HCT116 (cell line): ENCODE results near the gene RAB3GAP1. TPM values are rescaled to one million over a fixed set of nuclear protein-coding genes. Genes with fewer than 3 reads are reported as not detected.

Source experiments
- ATAC-seq: fragments of 200-7000 bp; cut with Tn5 transposase; 2 replicates; pipeline ENCODE4 v1.9.1; 2020; ENCODE audit warnings: mild to moderate bottlenecking, moderate library complexity
- BruUV-seq: library from RNA; stranded (reverse); fragments of 400-500 nt; replicated peaks from 2 replicates; lab custom pipeline; 2021; lab: Mats Ljungman, UMichigan
- CTCF ChIA-PET: fragments of 300-600 bp; sonication (Branson Sonifier 250); formaldehyde crosslinking; loops from one replicate; lab custom pipeline; 2021; ENCODE audit warnings: antibody characterized with exemption; lab: Charles Lee
- POLR2A ChIA-PET: fragments of 300-600, 350-600 bp; sonication (Branson Sonifier 250); formaldehyde crosslinking; loops from one replicate; lab custom pipeline; 2021; ENCODE audit warnings: antibody characterized with exemption; lab: Charles Lee
- RAD21 ChIA-PET, 2 experiments: fragments of 300-600 bp; sonication (Branson Sonifier 250); formaldehyde crosslinking; loops; one replicate each; lab custom pipeline; 2023; ENCODE audit warnings: low total read pairs in 2 of 2; ENCODE audit not compliant: uncharacterized antibody in 2 of 2, unreplicated experiment in 2 of 2, low non-redundant PET in 1 of 2; lab: Charles Lee
- DNase-seq: peaks from one replicate; pipeline ENCODE4 v3.0.0-alpha.2; 2010; ENCODE audit warnings: low read depth, low spot score
- H2AFZ ChIP-seq: fragments of 200-600 bp; shearing (Covaris generic), sonication (generic); 2 replicates; pipeline ENCODE4 v1.6.1; 2017; ENCODE audit warnings: low read depth, mixed run types, mixed read lengths, antibody characterized with exemption, low read length; ENCODE audit not compliant: poor library complexity, severe bottlenecking
- H3K27ac ChIP-seq: 2 replicates; pipeline ENCODE4 v1.5.1; 2012; ENCODE audit warnings: low read depth, low read length
- H3K27me3 ChIP-seq: fragments of 200-600 bp; sonication (generic); 2 replicates; pipeline ENCODE4 v1.6.1; 2016; ENCODE audit warnings: mixed run types, low read length, mixed read lengths; ENCODE audit not compliant: insufficient read depth
- H3K36me3 ChIP-seq, 2 experiments: fragments of 200-500 bp in 1 of 2; fragments of 200-600 bp in 1 of 2; sonication (Bioruptor generic) in 1 of 2; sonication (generic) in 1 of 2; 2 replicates each; pipeline versions ENCODE4 v1.5.1 to v1.6.1; 2014 to 2016; ENCODE audit warnings: low read length in 2 of 2, inconsistent platforms in 1 of 2, mixed read lengths in 1 of 2, mixed run types in 1 of 2; ENCODE audit not compliant: insufficient read depth in 2 of 2, control insufficient read depth in 1 of 2
- H3K4me1 ChIP-seq, 2 experiments: fragments of 200-600 bp in 1 of 2; sonication (generic) in 1 of 2; 2 replicates each; pipeline versions ENCODE4 v1.5.1 to v1.6.1; 2012 to 2017; ENCODE audit warnings: low read length in 2 of 2, inconsistent platforms in 1 of 2, mild to moderate bottlenecking in 1 of 2, mixed read lengths in 1 of 2, mixed run types in 1 of 2, moderate library complexity in 1 of 2; ENCODE audit not compliant: insufficient read depth in 2 of 2, control insufficient read depth in 1 of 2
- H3K4me2 ChIP-seq: fragments of 200-600 bp; sonication (generic); 2 replicates; pipeline ENCODE4 v1.6.1; 2017; ENCODE audit warnings: mixed run types, low read length, mixed read lengths
- H3K4me3 ChIP-seq, 2 experiments: fragments of 200-600 bp in 1 of 2; sonication (generic) in 1 of 2; replicated peaks in 1 of 2; 2 replicates each; pipeline ENCODE4 v1.5.1; 2011 to 2016; ENCODE audit warnings: low read length in 2 of 2, control low read depth in 1 of 2, low read depth in 1 of 2, mild to moderate bottlenecking in 1 of 2, mixed read lengths in 1 of 2, mixed run types in 1 of 2
- H3K79me2 ChIP-seq: fragments of 200-600 bp; sonication (generic); 2 replicates; pipeline ENCODE4 v1.6.1; 2017; ENCODE audit warnings: mild to moderate bottlenecking, mixed run types, low read length, moderate library complexity, mixed read lengths; ENCODE audit not compliant: insufficient read depth
- H3K9ac ChIP-seq: fragments of 200-600 bp; sonication (generic); 2 replicates; pipeline ENCODE4 v1.6.1; 2016; ENCODE audit warnings: low read length, mixed read lengths
- H3K9me2 ChIP-seq: fragments of 200-600 bp; sonication (generic), shearing (Covaris generic); 2 replicates; pipeline ENCODE4 v1.6.1; 2017; ENCODE audit warnings: mixed run types, mild to moderate bottlenecking, moderate library complexity; ENCODE audit not compliant: insufficient read depth
- H3K9me3 ChIP-seq, 2 experiments: fragments of 200-500 bp in 1 of 2; fragments of 200-600 bp in 1 of 2; sonication (Bioruptor generic) in 1 of 2; sonication (generic) in 1 of 2; 2 replicates each; pipeline ENCODE4 v1.6.1; 2014 to 2017; ENCODE audit warnings: low read length in 2 of 2, mixed read lengths in 2 of 2, inconsistent platforms in 1 of 2, low read depth in 1 of 2, mild to moderate bottlenecking in 1 of 2, mixed run types in 1 of 2, moderate library complexity in 1 of 2; ENCODE audit not compliant: control insufficient read depth in 1 of 2, insufficient read depth in 1 of 2
- H4K20me1 ChIP-seq: fragments of 200-600 bp; sonication (generic), shearing (Covaris generic); 2 replicates; pipeline ENCODE4 v1.6.1; 2017; ENCODE audit warnings: mixed run types, mild to moderate bottlenecking, moderate library complexity; ENCODE audit not compliant: insufficient read depth
- CTCF ChIP-seq, 3 experiments: fragments of 200-600 bp in 1 of 3; sonication (generic) in 1 of 3; IDR thresholded peaks in 2 of 3; conservative IDR thresholded peaks in 1 of 3; 2 replicates each; pipeline ENCODE4 v1.5.1; 2012 to 2017; ENCODE audit warnings: low read depth in 2 of 3, low read length in 2 of 3, antibody characterized with exemption in 1 of 3, borderline replicate concordance in 1 of 3, control low read depth in 1 of 3, mild to moderate bottlenecking in 1 of 3, mixed read lengths in 1 of 3, mixed run types in 1 of 3, moderate library complexity in 1 of 3; ENCODE audit not compliant: insufficient read depth in 1 of 3
- POLR2AphosphoS5 ChIP-seq: IDR thresholded peaks from 2 replicates; pipeline ENCODE4 v1.6.1; 2011; ENCODE audit warnings: mild to moderate bottlenecking, low read depth, low read length, moderate library complexity
- SIN3A ChIP-seq: IDR thresholded peaks from 2 replicates; pipeline ENCODE4 v1.6.1; 2012; ENCODE audit warnings: low read depth
- intact Hi-C: fragments of 100-400 bp; cut with micrococcal nuclease; formaldehyde crosslinking; loops from 2 replicates; pipeline ENCODE4 v1.10.0; 2022
- total RNA-seq: library from RNA; stranded (reverse); gene quantifications from one replicate; pipeline ENCODE4 v1.2.1, GENCODE V29; 2021; ENCODE audit not compliant: unreplicated experiment

The RAB3GAP1 gene
- total RNA-seq, 1 experiment from 2014 or later = 38.5 TPM

- H3K4me2 ChIP-seq = no peak overlapping the region
- no peaks in the 10 kb centered on the region for H3K4me1 ChIP-seq
- no TSS peak for BruUV-seq
These were observed 43.5 kb downstream of the RAB3GAP1 start for GRCh38 chr2:135095591-135095990.

More at GRCh38 chr2:135095591-135095990, 43.5 kb downstream of the RAB3GAP1 start:
- Histone ChIP-seq H2AFZ (no peak overlapping the region), H3K36me3 (no peaks in the 10 kb centered on the region), H3K79me2 (no peaks in the 10 kb centered on the region), H3K9ac (no peak overlapping the region), H3K27ac (no peak overlapping the region), H4K20me1 (no peaks in the 10 kb centered on the region), H3K9me3 (no peaks in the 10 kb centered on the region), H3K27me3 (no peaks in the 10 kb centered on the region), H3K9me2 (no peaks in the 10 kb centered on the region), H3K4me3 (no peak overlapping the region)
- RAD21 ChIA-PET = no interaction called here
- POLR2A ChIA-PET = no interaction called here
- DNase-seq (no peak), ATAC-seq (no peak)
- intact Hi-C loops = no loop called here
- CTCF ChIA-PET = no interaction called here
- TF ChIP-seq CTCF (IDR thresholded peaks at IDR 0.05 in 2 of 3, conservative IDR thresholded peaks at IDR 0.05 in 1 of 3; ENCODE audit: borderline replicate concordance in 1 of 3, insufficient read depth in 1 of 3, low read depth in 2 of 3, low read length in 2 of 3) (no peak), SIN3A (no peak), POLR2AphosphoS5 (no peak)
